H9 (cell line): ENCODE data around the gene SSX2IP. TPM values are rescaled to one million over a fixed set of nuclear protein-coding genes. Genes with fewer than 3 reads are reported as not detected.

ENCODE experiments used
- DNase-seq: peaks from one replicate; pipeline ENCODE4 v3.0.0-alpha.2; 2017
- H2AFZ ChIP-seq: one replicate; pipeline ENCODE4 v1.6.1; 2013; ENCODE audit warnings: mild to moderate bottlenecking, low read length, control low read depth, moderate library complexity
- H2AK5ac ChIP-seq: 2 replicates; pipeline ENCODE4 v1.6.1; 2013; ENCODE audit warnings: low read length, control low read depth, mixed read lengths; ENCODE audit not compliant: insufficient read length
- H2BK120ac ChIP-seq: one replicate; pipeline ENCODE4 v1.6.1; 2013; ENCODE audit warnings: low read depth, mild to moderate bottlenecking, low read length, control low read depth, inconsistent platforms; ENCODE audit not compliant: poor library complexity, severe bottlenecking
- H2BK12ac ChIP-seq: 2 replicates; pipeline ENCODE4 v1.6.1; 2013; ENCODE audit warnings: low read length, control low read depth, mixed read lengths, low read depth; ENCODE audit not compliant: insufficient read length
- H2BK15ac ChIP-seq: 2 replicates; pipeline ENCODE4 v1.6.1; 2013; ENCODE audit warnings: low read depth, low read length, control low read depth
- H2BK20ac ChIP-seq: one replicate; pipeline ENCODE4 v1.6.1; 2013; ENCODE audit warnings: low read depth, mild to moderate bottlenecking, low read length, control low read depth, inconsistent platforms; ENCODE audit not compliant: poor library complexity, severe bottlenecking
- H2BK5ac ChIP-seq: 2 replicates; pipeline ENCODE4 v1.6.1; 2013; ENCODE audit warnings: low read length, control low read depth, mixed read lengths; ENCODE audit not compliant: insufficient read length
- H3K14ac ChIP-seq: 2 replicates; pipeline ENCODE4 v1.6.1; 2013; ENCODE audit warnings: low read length, control low read depth; ENCODE audit not compliant: insufficient read depth
- H3K18ac ChIP-seq: 2 replicates; pipeline ENCODE4 v1.6.1; 2013; ENCODE audit warnings: low read depth, mild to moderate bottlenecking, mixed read lengths, low read length, control low read depth; ENCODE audit not compliant: insufficient read length
- H3K23ac ChIP-seq: 2 replicates; pipeline ENCODE4 v1.6.1; 2013; ENCODE audit warnings: low read length, control low read depth, mixed read lengths, low read depth; ENCODE audit not compliant: insufficient read length
- H3K23me2 ChIP-seq: 2 replicates; pipeline ENCODE4 v1.6.1; 2013; ENCODE audit warnings: low read depth, mild to moderate bottlenecking, mixed read lengths, low read length, control low read depth; ENCODE audit not compliant: insufficient read length, poor library complexity, severe bottlenecking
- H3K27ac ChIP-seq: 2 replicates; pipeline ENCODE4 v1.5.1; 2013; ENCODE audit warnings: low read length, control low read depth, mixed read lengths, low read depth; ENCODE audit not compliant: insufficient read length
- H3K27me3 ChIP-seq: 2 replicates; pipeline ENCODE4 v1.6.1; 2013; ENCODE audit warnings: low read length, control low read depth, inconsistent platforms; ENCODE audit not compliant: insufficient read depth
- H3K4ac ChIP-seq: 2 replicates; pipeline ENCODE4 v1.6.1; 2013; ENCODE audit warnings: low read depth, mild to moderate bottlenecking, control low read depth, inconsistent platforms, low read length, moderate library complexity
- H3K4me1 ChIP-seq: 2 replicates; pipeline ENCODE4 v1.6.1; 2013; ENCODE audit warnings: low read length, control low read depth, inconsistent platforms; ENCODE audit not compliant: insufficient read depth
- H3K4me2 ChIP-seq: 2 replicates; pipeline ENCODE4 v1.6.1; 2013; ENCODE audit warnings: low read length, control low read depth, mixed read lengths; ENCODE audit not compliant: insufficient read length, insufficient read depth
- H3K56ac ChIP-seq: 2 replicates; pipeline ENCODE4 v1.6.1; 2013; ENCODE audit warnings: low read depth, mild to moderate bottlenecking, mixed read lengths, low read length, control low read depth; ENCODE audit not compliant: insufficient read length
- H3K79me1 ChIP-seq: 2 replicates; pipeline ENCODE4 v1.6.1; 2013; ENCODE audit warnings: low read depth, mild to moderate bottlenecking, moderate library complexity, low read length, control low read depth, inconsistent platforms; ENCODE audit not compliant: insufficient read depth, poor library complexity, severe bottlenecking
- H3K79me2 ChIP-seq: 2 replicates; pipeline ENCODE4 v1.6.1; 2013; ENCODE audit warnings: low read length, control low read depth, inconsistent platforms; ENCODE audit not compliant: insufficient read depth
- H3K9ac ChIP-seq: 2 replicates; pipeline ENCODE4 v1.6.1; 2013; ENCODE audit warnings: low read length, control low read depth, mixed read lengths; ENCODE audit not compliant: insufficient read length; ENCODE audit errors: extremely low read depth
- H3K9me3 ChIP-seq: one replicate; pipeline ENCODE4 v1.6.1; 2013; ENCODE audit warnings: low read depth, low read length, inconsistent platforms; ENCODE audit not compliant: control insufficient read depth
- H3T11ph ChIP-seq: one replicate; pipeline ENCODE4 v1.6.1; 2013; ENCODE audit warnings: mild to moderate bottlenecking, low read length, control low read depth, inconsistent platforms
- H4K20me1 ChIP-seq: one replicate; pipeline ENCODE4 v1.6.1; 2013; ENCODE audit not compliant: control insufficient read depth, insufficient read length, insufficient read depth
- H4K5ac ChIP-seq: 2 replicates; pipeline ENCODE4 v1.6.1; 2013; ENCODE audit warnings: low read depth, mild to moderate bottlenecking, mixed read lengths, low read length, control low read depth; ENCODE audit not compliant: insufficient read length
- H4K8ac ChIP-seq: replicated peaks from 2 replicates; pipeline ENCODE4 v1.6.1; 2013; ENCODE audit warnings: low read length, control low read depth, mixed read lengths, low read depth; ENCODE audit not compliant: insufficient read length
- H4K91ac ChIP-seq: 2 replicates; pipeline ENCODE4 v1.6.1; 2013; ENCODE audit warnings: low read depth, mild to moderate bottlenecking, moderate library complexity, mixed read lengths, low read length, control low read depth; ENCODE audit not compliant: insufficient read length
- H3K27ac Mint-ChIP-seq, 3 experiments: 2 replicates in 2 of 3; 3 replicates in 1 of 3; pipeline ENCODE4 v1.8.0; 2020 to 2021; ENCODE audit warnings: mixed read lengths in 3 of 3, mild to moderate bottlenecking in 1 of 3, moderate library complexity in 1 of 3
- H3K27me3 Mint-ChIP-seq: 2 replicates; pipeline ENCODE4 v1.8.0; 2021; ENCODE audit warnings: low read depth, mild to moderate bottlenecking, moderate library complexity, mixed read lengths
- H3K36me3 Mint-ChIP-seq, 3 experiments: 2 replicates in 2 of 3; 3 replicates in 1 of 3; pipeline ENCODE4 v1.8.0; 2020 to 2021; ENCODE audit warnings: low read depth in 3 of 3, mixed read lengths in 3 of 3; ENCODE audit not compliant: insufficient read depth in 1 of 3
- H3K4me1 Mint-ChIP-seq, 2 experiments: 2 replicates each; pipeline ENCODE4 v1.8.0; 2020; ENCODE audit warnings: mixed read lengths in 2 of 2
- H3K4me3 Mint-ChIP-seq, 2 experiments: 2 replicates in 1 of 2; 3 replicates in 1 of 2; pipeline ENCODE4 v1.8.0; 2020 to 2021; ENCODE audit warnings: mild to moderate bottlenecking in 2 of 2, mixed read lengths in 2 of 2, moderate library complexity in 1 of 2
- H3K9me3 Mint-ChIP-seq, 2 experiments: 2 replicates in 1 of 2; 3 replicates in 1 of 2; pipeline ENCODE4 v1.8.0; 2020; ENCODE audit warnings: mild to moderate bottlenecking in 2 of 2, mixed read lengths in 2 of 2, moderate library complexity in 1 of 2
- WGBS: extraction: QIAGEN DNeasy Blood & Tissue Kit; methylation state at CpG from one replicate; pipeline ENCODE4 v1.1.7; 2013; ENCODE audit warnings: missing lambda C conversion rate, low lambda C conversion rate, mixed read lengths; ENCODE audit not compliant: insufficient read length; ENCODE audit errors: extremely low coverage; 5-methylcytosine and 5-hydroxymethylcytosine counted together
- total RNA-seq: library from RNA; stranded (reverse); gene quantifications from 2 replicates; pipeline ENCODE4 v1.2.1, GENCODE V29; 2021
- TF ChIP-seq, protein P1 (sequence below): fragments of 200-600 bp; sonication (generic); conservative IDR thresholded peaks from 3 replicates; pipeline ENCODE4 v1.8.0; 2021; ENCODE audit warnings: antibody characterized with exemption, mild to moderate bottlenecking

The SSX2IP gene
- total RNA-seq, 1 experiment from 2014 or later: 19.6 TPM

DNA sequence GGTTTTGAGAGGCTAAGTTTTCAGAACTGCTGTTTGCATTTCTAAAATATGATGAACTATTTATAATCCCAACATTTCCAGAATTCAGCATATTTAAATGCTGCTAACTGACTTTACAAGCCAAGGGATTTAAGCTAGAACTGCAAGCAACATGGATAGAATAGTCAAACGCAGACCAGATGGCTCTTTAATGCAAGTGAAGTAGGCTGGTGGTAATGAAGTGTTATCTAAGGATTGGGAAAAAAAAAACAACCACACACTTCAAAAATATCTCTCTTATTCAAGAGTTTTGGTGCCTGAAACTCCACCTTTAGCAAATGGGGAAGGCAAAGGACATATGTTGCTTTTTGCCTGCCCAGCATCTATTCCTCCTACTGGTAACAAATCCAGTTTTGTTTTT lies 20.9 kb upstream of the SSX2IP start:
- Histone ChIP-seq H4K20me1 (no peaks in the 10 kb centered on the region), H4K8ac (no peak overlapping the region), H3K4ac (no peak overlapping the region), H2AK5ac (no peak overlapping the region), H3K56ac (no peak overlapping the region), H3K4me1 (no peaks in the 10 kb centered on the region; the same call in 1 of the 2 replicates), H3K27me3 (no peaks in the 10 kb centered on the region), H2BK15ac (no peak overlapping the region), H3K79me1 (no peaks in the 10 kb centered on the region), H4K5ac (no peak overlapping the region), H3K23me2 (no peaks in the 10 kb centered on the region), H2BK5ac (no peak overlapping the region), H3K9ac (no peak overlapping the region), H3K14ac (no peak overlapping the region), H2BK20ac (no peak overlapping the region), H3K23ac (no peak overlapping the region), H3K18ac (no peak overlapping the region), H3K27ac (no peak overlapping the region), H2BK120ac (no peak overlapping the region), H4K91ac (no peak overlapping the region), H3T11ph (no peak overlapping the region), H2BK12ac (no peak overlapping the region), H3K79me2 (no peaks in the 10 kb centered on the region), H2AFZ (no peak overlapping the region), H3K9me3 (no peaks in the 10 kb centered on the region), H3K4me2 (no peak overlapping the region)
- H3K36me3 Mint-ChIP-seq: peaks cover 0 to 4% (median 0%) of the 10 kb centered on the region in 3 experiments; a peak in 1 of 7 replicates
- no peaks in the 10 kb centered on the region for H3K27me3 Mint-ChIP-seq
- peaks cover 22 to 29% of the 10 kb centered on the region in 2 experiments for H3K4me1 Mint-ChIP-seq
- no CpG with 5 or more reads among the region's 1 CpG for WGBS
- no peak for DNase-seq
- no peaks in the 10 kb centered on the region; a peak in 2 of 5 replicates for H3K9me3 Mint-ChIP-seq
- H3K27ac Mint-ChIP-seq: no peak overlapping the region
- TF ChIP-seq, protein P1, sequence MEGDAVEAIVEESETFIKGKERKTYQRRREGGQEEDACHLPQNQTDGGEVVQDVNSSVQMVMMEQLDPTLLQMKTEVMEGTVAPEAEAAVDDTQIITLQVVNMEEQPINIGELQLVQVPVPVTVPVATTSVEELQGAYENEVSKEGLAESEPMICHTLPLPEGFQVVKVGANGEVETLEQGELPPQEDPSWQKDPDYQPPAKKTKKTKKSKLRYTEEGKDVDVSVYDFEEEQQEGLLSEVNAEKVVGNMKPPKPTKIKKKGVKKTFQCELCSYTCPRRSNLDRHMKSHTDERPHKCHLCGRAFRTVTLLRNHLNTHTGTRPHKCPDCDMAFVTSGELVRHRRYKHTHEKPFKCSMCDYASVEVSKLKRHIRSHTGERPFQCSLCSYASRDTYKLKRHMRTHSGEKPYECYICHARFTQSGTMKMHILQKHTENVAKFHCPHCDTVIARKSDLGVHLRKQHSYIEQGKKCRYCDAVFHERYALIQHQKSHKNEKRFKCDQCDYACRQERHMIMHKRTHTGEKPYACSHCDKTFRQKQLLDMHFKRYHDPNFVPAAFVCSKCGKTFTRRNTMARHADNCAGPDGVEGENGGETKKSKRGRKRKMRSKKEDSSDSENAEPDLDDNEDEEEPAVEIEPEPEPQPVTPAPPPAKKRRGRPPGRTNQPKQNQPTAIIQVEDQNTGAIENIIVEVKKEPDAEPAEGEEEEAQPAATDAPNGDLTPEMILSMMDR: no peak
- no peak overlapping the region for H3K4me3 Mint-ChIP-seq
